H7 (cell line): ENCODE results near the gene ACSM3. TPM values are rescaled to one million over a fixed set of nuclear protein-coding genes. Genes with fewer than 3 reads are reported as not detected.

Experiments used
- DNase-seq: peaks from one replicate; pipeline ENCODE4 v3.0.0; 2012
- H3K27me3 ChIP-seq: 2 replicates; pipeline ENCODE4 v1.6.0; 2011; ENCODE audit warnings: mild to moderate bottlenecking, low read length; ENCODE audit not compliant: control insufficient read depth, insufficient read depth
- H3K36me3 ChIP-seq: replicated peaks from 2 replicates; pipeline ENCODE4 v1.5.1; 2011; ENCODE audit warnings: low read length; ENCODE audit not compliant: control insufficient read depth, insufficient read depth
- H3K4me3 ChIP-seq: 2 replicates; pipeline ENCODE4 v1.5.1; 2011; ENCODE audit warnings: low read depth, mild to moderate bottlenecking, control low read depth, low read length, moderate library complexity; ENCODE audit not compliant: insufficient read depth
- total RNA-seq: library from RNA; depleted of rRNA; stranded (reverse); fragments of >200 nt; shearing (Covaris generic); gene quantifications from 2 replicates; pipeline ENCODE4 v1.2.3, GENCODE V29; 2014

ACSM3 gene
- total RNA-seq, 1 experiment from 2014 or later = 2.4 TPM

DNA sequence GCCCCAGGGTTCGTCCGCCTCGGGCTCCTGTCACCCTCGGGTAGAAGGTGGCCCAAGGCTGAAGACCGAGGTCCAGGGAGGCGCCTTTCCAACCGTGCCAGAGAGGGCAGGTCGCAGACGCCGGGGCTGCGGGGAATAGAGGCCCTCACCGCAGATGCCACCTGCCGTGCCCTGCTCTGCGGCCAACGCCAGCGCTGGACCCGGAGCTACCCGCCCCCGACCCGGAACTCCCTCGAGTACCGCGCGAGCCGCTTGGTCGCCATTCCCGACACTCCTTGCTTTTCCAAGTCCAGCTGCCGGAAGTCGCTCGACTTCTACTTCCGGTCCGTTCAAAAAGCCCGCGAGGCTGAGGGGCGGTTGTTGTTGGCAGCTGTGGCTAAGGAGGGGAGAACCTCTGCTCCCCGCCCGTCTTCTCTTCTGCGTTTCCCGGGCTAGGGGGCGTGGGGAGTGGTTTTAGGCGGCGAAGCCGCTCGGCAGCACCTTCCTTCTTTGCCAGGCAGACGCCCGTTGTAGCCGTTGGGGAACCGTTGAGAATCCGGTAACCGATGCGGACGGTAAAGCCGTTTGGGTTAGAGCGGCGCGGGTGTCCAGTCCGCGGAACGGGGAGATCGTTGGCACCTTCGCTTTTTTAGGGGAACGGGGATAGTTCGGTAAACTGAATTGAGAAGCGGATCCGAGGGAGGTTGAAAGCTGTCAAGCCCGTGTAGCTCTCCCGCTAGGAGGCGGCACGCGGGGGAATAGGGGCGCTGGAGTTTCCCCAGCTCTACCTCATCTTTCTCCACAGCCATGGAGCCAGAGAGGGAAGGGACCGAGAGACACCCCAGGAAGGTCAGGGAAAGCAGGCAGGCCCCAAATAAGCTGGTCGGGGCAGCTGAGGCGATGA, 42.6 kb downstream of the ACSM3 start, which contains the start of the genes ERI2 and REXO5:
Gene ERI2, minus strand, starts transcription at position 305 of the 883 bp plus-strand sequence. Its CDS starts 42 bp downstream, at position 263.
Gene REXO5, plus strand, starts transcription at position 360 of the 883 bp plus-strand sequence. Its CDS starts 427 bp downstream, at position 787.
- H3K27me3 ChIP-seq = no peaks in the 10 kb centered on the region
- H3K36me3 ChIP-seq = no peaks in the 10 kb centered on the region
- DNase-seq = peak; percentile 87
- H3K4me3 ChIP-seq = peak within 1 kb of the TSS; percentile 90

DNA sequence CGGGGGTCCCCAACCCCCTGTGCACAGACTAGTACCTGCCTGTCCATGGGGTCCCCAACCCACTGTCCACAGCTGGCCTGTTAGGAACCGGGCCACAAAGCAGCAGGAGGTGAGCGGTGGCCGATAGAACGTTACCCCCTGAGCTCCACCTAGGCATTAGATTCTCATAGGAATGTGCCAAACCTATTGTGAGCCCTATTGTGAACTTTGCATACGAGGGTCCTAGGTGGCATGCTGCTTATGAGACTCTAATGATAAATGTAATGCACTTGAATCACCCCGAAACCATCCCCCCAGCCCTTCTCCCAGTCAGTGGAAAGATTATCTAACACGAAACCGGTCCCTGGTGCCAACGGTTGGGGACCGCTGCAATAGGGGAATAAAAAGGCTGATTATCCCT, 44.0 kb downstream of the ACSM3 start:
- Histone ChIP-seq H3K4me3 (no peak overlapping the region), H3K27me3 (no peaks in the 10 kb centered on the region), H3K36me3 (no peaks in the 10 kb centered on the region)
- DNase-seq = no peak

DNA sequence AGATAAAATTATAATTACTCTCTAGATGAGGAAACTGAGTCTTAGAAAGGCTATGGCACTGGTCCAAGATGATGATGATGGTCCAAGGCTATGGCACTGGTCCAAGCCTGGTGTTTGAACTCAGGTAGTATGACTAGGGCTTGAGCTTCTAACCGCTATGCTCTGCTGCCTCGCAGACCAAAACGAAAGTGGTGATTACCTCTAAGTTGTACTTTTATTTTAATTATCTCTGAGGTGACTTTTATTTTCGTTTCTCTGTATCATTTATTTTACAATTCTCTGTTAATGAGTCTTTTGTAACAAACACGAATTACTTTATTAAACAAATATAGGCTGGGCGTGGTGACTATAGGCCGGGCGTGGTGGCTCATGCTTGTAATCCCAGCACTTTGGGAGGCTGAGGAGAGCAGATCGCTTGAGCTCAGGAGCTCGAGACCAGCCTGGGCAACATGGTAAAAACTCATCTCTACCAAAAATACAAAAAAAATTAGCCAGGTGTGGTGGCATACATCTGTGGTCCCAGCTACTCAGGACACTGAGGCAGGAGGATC, 48.1 kb downstream of the ACSM3 start:
- Histone ChIP-seq H3K4me3 (no peak overlapping the region), H3K27me3 (no peaks in the 10 kb centered on the region), H3K36me3 (peaks cover 1% of the 10 kb centered on the region)
- no peak for DNase-seq

DNA sequence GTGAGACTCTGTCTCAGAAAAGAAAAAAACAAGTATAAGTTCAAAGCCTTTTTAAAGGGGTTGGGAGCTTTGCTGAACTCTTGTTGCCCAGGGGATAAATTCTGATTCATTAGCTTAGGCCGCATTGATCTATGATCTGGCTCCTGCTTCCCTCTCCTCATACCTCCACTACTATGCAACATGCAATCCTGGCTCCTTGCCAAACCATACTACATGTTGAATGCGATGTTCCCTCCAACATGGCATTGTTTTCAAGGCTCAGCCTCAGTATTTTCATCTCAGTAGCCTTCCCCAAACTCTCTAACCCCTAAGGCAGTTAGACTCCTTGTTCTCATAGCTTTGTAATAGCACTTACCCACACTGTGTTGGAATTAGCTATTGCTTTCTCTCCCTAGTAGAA, 48.7 kb downstream of the ACSM3 start:
- DNase-seq = no peak
- Histone ChIP-seq H3K36me3 (peaks cover 1% of the 10 kb centered on the region), H3K27me3 (no peaks in the 10 kb centered on the region), H3K4me3 (no peak overlapping the region)

DNA sequence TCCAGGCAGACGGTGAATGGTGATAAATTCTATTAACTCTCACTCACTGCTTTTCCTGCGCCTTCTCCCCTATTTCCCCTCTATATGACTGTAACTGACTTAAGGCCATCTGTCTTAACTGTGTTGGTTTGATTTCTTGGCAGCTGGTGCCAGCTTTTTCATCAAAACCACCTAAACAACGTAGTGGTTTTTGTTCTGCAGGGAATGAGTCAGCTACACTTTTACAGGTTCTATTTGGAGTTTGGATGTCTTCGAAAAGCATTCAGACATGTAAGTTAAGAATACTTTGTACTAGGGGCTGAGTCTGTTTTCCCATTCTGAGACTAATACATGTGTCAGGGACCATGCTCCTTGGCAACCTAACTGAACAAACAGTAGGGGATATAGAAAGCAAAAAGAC, 51.0 kb downstream of the ACSM3 start:
- Histone ChIP-seq H3K36me3 (peaks cover 1% of the 10 kb centered on the region), H3K27me3 (no peaks in the 10 kb centered on the region), H3K4me3 (no peak overlapping the region)
- DNase-seq = no peak

DNA sequence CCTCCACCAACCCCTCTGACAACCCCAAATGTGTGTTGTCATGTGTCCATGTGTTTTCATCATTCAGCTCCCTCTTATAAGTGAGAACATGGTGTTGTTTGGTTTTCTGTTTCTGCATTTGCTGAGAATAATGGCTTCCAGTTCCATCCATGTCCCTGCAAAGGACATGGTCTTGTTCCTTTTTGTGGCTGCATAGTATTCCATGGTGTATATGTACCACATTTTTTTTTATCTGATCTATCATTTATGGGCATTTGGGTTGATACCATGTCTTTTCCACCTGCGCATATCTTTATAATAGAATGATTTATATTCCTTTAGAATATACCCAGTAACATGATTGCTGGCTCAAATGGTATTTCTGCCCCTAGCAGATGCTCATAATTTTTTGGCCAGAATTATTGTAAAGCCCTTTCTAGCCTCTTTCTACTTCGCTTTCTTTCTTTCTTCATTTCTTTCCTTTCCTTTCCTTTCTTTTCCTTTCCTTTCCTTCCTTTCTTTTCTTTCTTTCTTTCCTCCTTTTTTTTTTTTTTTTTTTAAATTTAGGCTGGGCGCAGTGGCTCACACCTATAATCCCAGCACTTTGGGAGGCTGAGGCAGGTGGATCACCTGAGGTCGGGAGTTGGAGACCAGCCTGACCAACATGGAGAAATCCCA, 55.2 kb downstream of the ACSM3 start:
- no peak for DNase-seq
- no peaks in the 10 kb centered on the region for H3K27me3 ChIP-seq
- H3K36me3 ChIP-seq = peaks cover 2% of the 10 kb centered on the region
- H3K4me3 ChIP-seq = no peak overlapping the region

DNA sequence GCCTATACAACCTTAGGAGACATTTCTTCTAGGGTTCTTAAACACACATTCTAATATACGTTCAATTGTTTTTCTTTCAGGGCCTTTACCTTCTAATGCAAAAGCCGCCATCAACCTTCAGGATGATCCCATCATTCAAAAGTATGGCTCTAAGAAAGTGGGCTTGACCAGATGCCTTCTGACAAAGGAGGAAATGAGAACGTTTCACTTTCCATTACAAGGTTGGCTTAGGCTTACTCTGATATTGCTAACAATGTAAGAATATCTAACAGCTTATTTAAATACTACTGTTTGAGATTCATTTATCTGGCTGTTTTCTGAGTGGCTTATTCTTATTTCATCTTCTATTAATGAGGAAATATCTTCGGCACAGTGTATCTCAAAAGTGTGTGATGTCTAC, 57.9 kb downstream of the ACSM3 start:
- Histone ChIP-seq H3K27me3 (no peaks in the 10 kb centered on the region), H3K4me3 (no peak overlapping the region), H3K36me3 (peaks cover 1% of the 10 kb centered on the region; the same call in 1 of the 2 replicates)
- DNase-seq = no peak

DNA sequence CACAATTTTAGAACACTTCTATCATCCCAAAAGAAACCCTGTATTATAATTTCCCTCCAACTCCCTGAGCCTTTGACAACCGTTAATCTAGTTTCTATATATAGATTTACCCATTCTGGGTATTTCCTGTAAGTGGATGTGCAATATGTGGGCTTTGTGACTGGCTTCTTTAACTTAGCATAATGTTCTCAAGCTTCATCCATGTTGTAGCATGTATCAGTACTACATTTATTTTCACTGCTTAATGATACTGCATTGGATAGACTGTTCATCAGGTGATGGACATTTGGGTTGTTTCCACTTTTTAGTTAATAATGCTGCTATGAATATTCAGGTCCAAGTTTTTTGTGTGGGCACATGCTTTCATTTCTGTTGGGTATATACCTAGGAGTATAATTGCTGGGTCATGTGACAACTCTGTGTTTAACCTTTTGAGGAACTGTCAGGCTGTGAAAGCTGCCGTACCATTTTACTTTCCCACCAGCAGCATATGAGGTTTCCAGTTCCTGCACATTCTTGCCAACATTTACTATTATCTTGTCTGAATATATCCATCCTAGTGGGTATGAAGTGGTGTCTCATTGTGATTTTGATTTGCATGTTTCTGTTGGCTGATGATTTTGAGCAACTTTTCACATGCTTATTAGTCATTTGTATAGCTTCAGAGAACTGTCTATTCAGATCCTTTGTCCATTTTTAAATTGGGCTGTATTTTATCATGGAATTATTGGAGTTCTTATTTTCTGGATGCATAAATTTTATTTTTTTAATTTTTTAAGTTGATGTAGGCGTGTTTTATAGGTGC, 58.9 kb downstream of the ACSM3 start:
- Histone ChIP-seq H3K4me3 (no peak overlapping the region), H3K36me3 (peaks cover 3% of the 10 kb centered on the region), H3K27me3 (no peaks in the 10 kb centered on the region)
- no peak for DNase-seq

DNA sequence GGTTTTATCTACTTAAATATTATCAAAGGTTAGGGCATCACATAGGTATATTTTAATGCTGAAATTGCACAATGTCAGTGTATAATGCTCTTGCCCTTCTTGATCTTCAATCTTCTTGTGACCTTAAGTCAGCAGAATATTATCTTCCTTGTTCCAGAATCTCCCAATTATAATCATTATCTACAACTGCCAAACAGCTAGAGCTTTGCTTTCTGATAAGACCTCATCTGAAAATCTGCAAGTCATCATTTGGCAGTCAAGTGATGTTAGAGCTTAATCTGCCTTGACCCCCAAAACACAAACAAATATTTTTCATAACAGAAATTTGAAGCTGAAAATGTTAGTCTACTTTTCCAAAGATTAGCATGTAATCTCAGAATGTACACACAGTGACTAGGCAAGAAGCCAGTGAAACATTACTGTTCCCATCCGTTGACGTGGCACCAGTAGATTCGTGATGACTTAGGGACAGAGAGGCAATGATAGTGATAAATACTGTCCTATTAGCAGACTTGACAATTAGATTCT, 62.3 kb downstream of the ACSM3 start:
- Histone ChIP-seq H3K4me3 (no peak overlapping the region), H3K36me3 (peaks cover 3% of the 10 kb centered on the region), H3K27me3 (no peaks in the 10 kb centered on the region)
- no peak for DNase-seq

DNA sequence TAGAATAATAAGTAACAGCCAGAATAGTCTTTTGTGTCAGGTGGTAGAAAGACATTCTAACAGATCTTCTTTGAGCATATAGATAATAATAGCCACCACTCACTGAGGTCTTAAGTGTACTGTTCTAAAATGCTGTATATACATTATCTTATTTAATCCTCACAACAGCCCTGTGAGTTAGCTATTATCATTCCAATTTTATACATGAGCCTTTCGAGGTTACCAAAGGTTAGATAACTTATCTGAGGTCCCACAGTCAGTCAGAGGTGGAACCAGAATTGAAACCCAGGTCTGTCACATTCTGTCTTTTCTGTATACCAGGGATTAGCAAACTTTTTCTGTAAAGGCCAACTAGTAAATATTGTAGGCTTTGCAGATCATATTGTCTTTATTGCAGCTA, 65.7 kb downstream of the ACSM3 start:
- Histone ChIP-seq H3K4me3 (no peak overlapping the region), H3K27me3 (no peaks in the 10 kb centered on the region), H3K36me3 (peaks cover 1% of the 10 kb centered on the region)
- no peak for DNase-seq

DNA sequence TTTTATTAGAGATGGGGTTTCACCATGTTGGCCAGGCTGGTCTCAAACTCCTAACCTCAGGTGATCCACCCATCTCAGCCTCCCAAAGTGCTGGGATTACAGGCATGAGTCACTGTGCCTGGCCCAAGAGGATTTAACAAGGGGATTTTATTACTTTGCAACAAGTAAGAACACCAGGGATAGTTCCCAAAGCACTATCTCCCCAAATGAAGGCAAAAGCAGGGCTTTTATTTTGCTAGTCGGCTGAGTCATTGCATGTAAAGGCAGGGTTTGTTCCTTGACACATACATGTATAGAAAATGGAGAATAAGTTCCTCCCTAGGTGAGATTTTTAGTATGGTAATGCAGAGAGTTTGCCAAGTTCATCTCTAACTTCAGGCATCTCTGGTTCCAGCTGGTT, 66.6 kb downstream of the ACSM3 start:
- no peak for DNase-seq
- H3K36me3 ChIP-seq = peaks cover 1% of the 10 kb centered on the region
- H3K27me3 ChIP-seq = no peaks in the 10 kb centered on the region
- H3K4me3 ChIP-seq = no peak overlapping the region

DNA sequence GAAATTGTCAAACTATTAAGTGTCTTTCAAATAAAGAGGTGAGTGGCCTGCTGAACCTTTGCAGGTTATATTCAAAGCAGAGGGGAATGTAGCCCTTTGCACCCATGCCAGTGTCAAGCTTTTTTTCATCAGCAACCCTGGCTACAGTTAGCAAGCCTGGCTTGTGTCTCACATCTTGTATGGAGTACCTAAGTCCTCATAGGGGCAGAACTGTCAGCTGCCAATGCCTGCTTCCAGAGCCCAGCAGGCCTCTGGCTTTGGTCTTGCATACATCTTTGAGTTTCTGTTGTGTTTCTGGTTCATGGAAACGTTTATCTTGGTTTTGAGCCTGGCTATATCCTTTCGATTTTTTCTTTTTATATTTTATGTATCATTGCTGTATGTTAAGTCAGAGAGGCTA, 69.3 kb downstream of the ACSM3 start:
- no peak overlapping the region for H3K4me3 ChIP-seq
- H3K27me3 ChIP-seq = no peaks in the 10 kb centered on the region
- no peaks in the 10 kb centered on the region; the same call in 1 of the 2 replicates for H3K36me3 ChIP-seq
- DNase-seq = no peak

DNA sequence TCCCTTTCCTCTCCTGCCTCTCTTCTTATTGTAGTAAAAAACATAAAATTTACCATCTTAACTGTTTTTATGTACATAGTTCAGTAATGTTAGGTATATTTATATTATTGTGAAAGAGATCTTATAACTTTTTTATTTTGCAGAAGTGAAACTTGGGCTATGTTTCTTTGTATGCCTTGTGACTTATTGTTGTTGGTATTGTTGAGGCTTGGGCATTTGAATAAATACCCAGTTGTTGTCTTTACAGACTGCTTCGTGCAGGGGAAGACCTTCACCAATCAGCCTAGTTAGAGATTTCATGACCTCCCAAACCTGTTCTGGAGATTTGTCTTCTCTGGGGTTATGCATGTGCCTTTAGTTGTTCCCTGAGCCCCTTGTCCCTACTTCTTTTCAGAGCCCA, 74.4 kb downstream of the ACSM3 start:
- H3K4me3 ChIP-seq = no peak overlapping the region
- no peaks in the 10 kb centered on the region; the same call in 1 of the 2 replicates for H3K36me3 ChIP-seq
- no peaks in the 10 kb centered on the region for H3K27me3 ChIP-seq
- no peak for DNase-seq

DNA sequence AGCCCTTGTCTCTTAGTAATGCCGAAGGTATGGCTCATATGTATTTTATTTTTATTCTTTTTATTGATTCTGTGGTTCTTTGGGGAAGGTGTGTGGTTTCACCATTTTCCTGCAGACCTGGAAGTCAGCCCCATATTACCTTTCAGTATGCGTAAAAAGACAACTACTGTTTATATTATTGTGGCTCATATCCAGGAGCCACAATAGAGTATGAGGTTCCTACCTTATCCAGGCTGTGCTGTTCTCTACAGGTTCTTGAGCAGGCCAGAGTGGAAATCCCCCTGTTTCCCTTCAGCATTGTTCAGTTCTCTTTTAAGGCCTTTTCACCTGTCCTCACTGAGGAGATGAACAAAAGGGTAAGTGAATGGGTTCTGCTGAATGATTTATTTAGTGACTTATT, 75.7 kb downstream of the ACSM3 start:
- Histone ChIP-seq H3K27me3 (no peaks in the 10 kb centered on the region), H3K4me3 (no peak overlapping the region), H3K36me3 (peaks cover 1% of the 10 kb centered on the region)
- DNase-seq = no peak
